Measurements from ENCODE around the gene ALB.
"Not testable (repeated sequence)": the region's sequence is repeated elsewhere in the genome, so short reads cannot be mapped to it uniquely, and the experiment has no call there.

The ALB gene

DNA sequence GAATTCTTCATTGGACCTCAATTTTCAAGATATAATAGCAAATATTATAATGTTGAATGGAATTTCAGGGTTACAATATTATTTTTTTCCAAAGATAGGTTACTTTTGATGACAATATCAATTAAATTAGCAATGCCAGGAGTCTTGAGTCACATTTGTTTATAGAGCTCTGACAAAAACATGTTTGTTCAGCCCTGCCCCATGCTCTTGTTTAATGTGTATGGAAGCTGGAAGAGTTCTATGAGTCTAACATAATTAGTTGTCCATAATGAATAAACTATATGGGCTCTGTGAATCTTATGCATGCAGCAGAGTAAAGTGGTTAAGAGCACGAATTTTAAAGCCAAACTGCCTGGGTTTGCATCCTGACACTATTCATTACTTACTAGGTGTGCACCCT, 22.9 kb upstream of the ALB start:
- Histone ChIP-seq H3K36me3 (ENCODE audit: low read length) (no peaks in the 10 kb centered on the region), H3K4me2 (ENCODE audit: low read depth, low read length, poor library complexity, severe bottlenecking) (no peak overlapping the region), H3K27ac (ENCODE audit: low read depth, low read length) (no peak overlapping the region), H3K9me2 (replicated peaks; ENCODE audit: insufficient read depth, low read length) (no peaks in the 10 kb centered on the region), H3K79me2 (ENCODE audit: insufficient read depth, low read length) (no peaks in the 10 kb centered on the region), H3K9me3 (ENCODE audit: insufficient read depth, low read length) (no peaks in the 10 kb centered on the region), H3F3A (ENCODE audit: insufficient read depth) (no peaks in the 10 kb centered on the region), H2AFZ (ENCODE audit: low read depth, low read length, severe bottlenecking) (no peak overlapping the region), H4K20me1 (ENCODE audit: low read depth, low read length) (no peaks in the 10 kb centered on the region), H3K9ac (ENCODE audit: low read length) (no peak overlapping the region), H3K27me3 (ENCODE audit: low read length) (no peaks in the 10 kb centered on the region), H3K4me3 (ENCODE audit: insufficient read depth, low read length, poor library complexity, severe bottlenecking) (no peak overlapping the region)
- no peak for TF ChIP-seq EZH2phosphoT487 (conservative IDR thresholded peaks at IDR 0.05; ENCODE audit: low read length)
- no peak for TF ChIP-seq CTCF (IDR thresholded peaks at IDR 0.05; ENCODE audit: insufficient read depth, low read length, poor library complexity, severe bottlenecking)

DNA sequence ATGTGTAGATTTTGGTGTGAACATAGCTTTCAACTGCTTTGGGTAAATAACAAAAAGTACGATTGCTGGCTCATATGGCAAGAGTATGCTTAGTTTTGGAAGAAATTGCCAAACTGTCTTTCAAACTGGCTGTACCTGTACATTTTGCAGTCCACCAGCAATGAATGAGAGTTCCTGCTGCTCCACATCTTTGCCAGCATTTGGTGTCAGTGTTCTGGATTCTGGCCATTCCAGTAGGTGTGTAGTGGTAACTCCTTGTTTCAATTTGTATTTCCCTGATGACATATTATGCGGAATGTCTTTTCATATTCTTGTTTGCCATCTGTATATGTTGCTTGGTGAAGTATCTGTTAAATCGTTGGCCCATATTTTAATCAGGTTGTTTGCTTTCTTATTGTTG, 20.6 kb upstream of the ALB start:
- Histone ChIP-seq H3K27ac (ENCODE audit: low read depth, low read length) (no peak overlapping the region), H3K4me2 (ENCODE audit: low read depth, low read length, poor library complexity, severe bottlenecking) (no peak overlapping the region), H3K36me3 (ENCODE audit: low read length) (no peaks in the 10 kb centered on the region), H3K4me3 (ENCODE audit: insufficient read depth, low read length, poor library complexity, severe bottlenecking) (no peak overlapping the region), H2AFZ (ENCODE audit: low read depth, low read length, severe bottlenecking) (no peak overlapping the region), H3K9me2 (replicated peaks; ENCODE audit: insufficient read depth, low read length) (no peaks in the 10 kb centered on the region), H3F3A (ENCODE audit: insufficient read depth) (no peaks in the 10 kb centered on the region), H3K9me3 (ENCODE audit: insufficient read depth, low read length) (no peaks in the 10 kb centered on the region), H4K20me1 (ENCODE audit: low read depth, low read length) (no peaks in the 10 kb centered on the region), H3K9ac (ENCODE audit: low read length) (no peak overlapping the region), H3K79me2 (ENCODE audit: insufficient read depth, low read length) (no peaks in the 10 kb centered on the region), H3K27me3 (ENCODE audit: low read length) (no peaks in the 10 kb centered on the region)
- no peak for TF ChIP-seq CTCF (IDR thresholded peaks at IDR 0.05; ENCODE audit: insufficient read depth, low read length, poor library complexity, severe bottlenecking)
- no peak for TF ChIP-seq EZH2phosphoT487 (conservative IDR thresholded peaks at IDR 0.05; ENCODE audit: low read length)

GRCh38 chr4:73387552-73387951, 16.5 kb upstream of the ALB start:
- H3K9me3 ChIP-seq (ENCODE audit: insufficient read depth, low read length) = no peaks in the 10 kb centered on the region
- H3K9ac ChIP-seq (ENCODE audit: low read length) = no peak overlapping the region
- H3K36me3 ChIP-seq (ENCODE audit: low read length) = no peaks in the 10 kb centered on the region
- H3K4me2 ChIP-seq (ENCODE audit: low read depth, low read length, poor library complexity, severe bottlenecking) = no peak overlapping the region
- no peak for TF ChIP-seq EZH2phosphoT487 (conservative IDR thresholded peaks at IDR 0.05; ENCODE audit: low read length)
- no peaks in the 10 kb centered on the region for H4K20me1 ChIP-seq (ENCODE audit: low read depth, low read length)
- no peak overlapping the region for H3K4me3 ChIP-seq (ENCODE audit: insufficient read depth, low read length, poor library complexity, severe bottlenecking)
- no peak overlapping the region for H3K27ac ChIP-seq (ENCODE audit: low read depth, low read length)
- H3K79me2 ChIP-seq (ENCODE audit: insufficient read depth, low read length) = no peaks in the 10 kb centered on the region
- H3F3A ChIP-seq (ENCODE audit: insufficient read depth) = no peaks in the 10 kb centered on the region
- H3K9me2 ChIP-seq (replicated peaks; ENCODE audit: insufficient read depth, low read length) = no peaks in the 10 kb centered on the region
- H2AFZ ChIP-seq (ENCODE audit: low read depth, low read length, severe bottlenecking) = no peak overlapping the region
- H3K27me3 ChIP-seq (ENCODE audit: low read length) = no peaks in the 10 kb centered on the region

DNA sequence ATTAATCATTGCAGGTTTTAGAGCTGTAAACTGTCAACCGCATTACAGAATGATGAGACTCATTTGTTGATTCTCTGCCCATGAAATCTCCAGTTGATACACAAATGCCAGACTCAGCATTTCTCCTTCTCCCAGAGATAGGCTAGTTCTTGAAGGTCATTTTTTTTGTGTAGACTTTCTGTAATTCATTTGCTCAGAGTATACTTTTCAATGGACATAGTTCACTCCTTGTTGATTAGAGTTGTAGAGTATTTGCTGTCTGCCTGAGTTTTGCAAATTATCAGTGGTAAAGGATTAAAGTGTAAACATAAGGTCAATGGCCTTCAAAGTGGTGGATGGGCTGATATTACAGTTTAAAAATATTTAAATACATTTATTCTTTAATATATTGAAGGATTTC, 15.2 kb upstream of the ALB start:
- H2AFZ ChIP-seq (ENCODE audit: low read depth, low read length, severe bottlenecking) = no peak overlapping the region
- no peak overlapping the region for H3K4me2 ChIP-seq (ENCODE audit: low read depth, low read length, poor library complexity, severe bottlenecking)
- H3K9ac ChIP-seq (ENCODE audit: low read length) = no peak overlapping the region
- H3K9me2 ChIP-seq (replicated peaks; ENCODE audit: insufficient read depth, low read length) = no peaks in the 10 kb centered on the region
- no peaks in the 10 kb centered on the region for H4K20me1 ChIP-seq (ENCODE audit: low read depth, low read length)
- H3K4me3 ChIP-seq (ENCODE audit: insufficient read depth, low read length, poor library complexity, severe bottlenecking) = no peak overlapping the region
- no peak for TF ChIP-seq EZH2phosphoT487 (conservative IDR thresholded peaks at IDR 0.05; ENCODE audit: low read length)
- TF ChIP-seq CTCF (IDR thresholded peaks at IDR 0.05; ENCODE audit: insufficient read depth, low read length, poor library complexity, severe bottlenecking) = no peak
- H3K36me3 ChIP-seq (ENCODE audit: low read length) = no peaks in the 10 kb centered on the region
- no peaks in the 10 kb centered on the region for H3K27me3 ChIP-seq (ENCODE audit: low read length)
- no peaks in the 10 kb centered on the region for H3F3A ChIP-seq (ENCODE audit: insufficient read depth)
- H3K27ac ChIP-seq (ENCODE audit: low read depth, low read length) = no peak overlapping the region
- H3K9me3 ChIP-seq (ENCODE audit: insufficient read depth, low read length) = no peaks in the 10 kb centered on the region
- H3K79me2 ChIP-seq (ENCODE audit: insufficient read depth, low read length) = no peaks in the 10 kb centered on the region

DNA sequence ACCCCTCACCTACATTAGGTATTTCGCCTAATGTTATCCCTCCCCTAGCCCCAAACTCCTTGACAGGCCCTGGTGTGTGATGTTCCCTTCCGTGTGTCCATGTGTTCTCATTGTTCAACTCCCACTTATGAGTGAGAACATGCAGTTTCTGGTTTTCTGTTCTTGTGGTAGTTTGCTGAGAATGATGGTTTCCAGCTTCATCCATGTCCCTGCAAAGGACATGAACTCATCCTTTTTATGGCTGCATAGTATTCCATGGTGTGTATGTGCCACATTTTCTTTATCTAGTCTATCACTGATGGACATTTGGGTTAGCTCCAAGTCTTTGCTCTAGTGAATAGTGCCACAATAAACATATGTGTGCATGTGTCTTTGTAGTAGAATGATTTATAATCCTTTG, 14.4 kb upstream of the ALB start:
- not testable (repeated sequence) for H3K9ac ChIP-seq (ENCODE audit: low read length); H4K20me1 ChIP-seq (ENCODE audit: low read depth, low read length)

More for the DNA sequence above, 14.4 kb upstream of the ALB start:
- H3K4me3 ChIP-seq (ENCODE audit: insufficient read depth, low read length, poor library complexity, severe bottlenecking); H3K4me2 ChIP-seq (ENCODE audit: low read depth, low read length, poor library complexity, severe bottlenecking); H3K9me2 ChIP-seq (replicated peaks; ENCODE audit: insufficient read depth, low read length); H3F3A ChIP-seq (ENCODE audit: insufficient read depth); H2AFZ ChIP-seq (ENCODE audit: low read depth, low read length, severe bottlenecking); H3K27me3 ChIP-seq (ENCODE audit: low read length); H3K9me3 ChIP-seq (ENCODE audit: insufficient read depth, low read length); H3K27ac ChIP-seq (ENCODE audit: low read depth, low read length); H3K36me3 ChIP-seq (ENCODE audit: low read length); H3K79me2 ChIP-seq (ENCODE audit: insufficient read depth, low read length): not testable (repeated sequence)
